Stimulated activated effector memory CD8-positive, alpha-beta T cell treated with anti-CD3 and anti-CD28 coated beads, Interleukin-12 subunit alpha, Interleukin-12 subunit beta, amount 100 ng/mL, for 72 hours (primary cell): ENCODE measurements around the gene SF3B3.
"Not testable (repeated sequence)": the region's sequence is repeated elsewhere in the genome, so short reads cannot be mapped to it uniquely, and the experiment has no call there.

ENCODE experiments used
- ATAC-seq: fragments of 150-1000 bp; cut with Tn5 transposase; 2 replicates; pipeline ENCODE4 v1.10.0; 2021
- DNase-seq, 2 donors: peaks; one replicate each; pipeline ENCODE4 v3.0.0; 2021 to 2022; ENCODE audit warnings: low spot score in 2 of 2
- H3K27ac Mint-ChIP-seq: one replicate; pipeline ENCODE4 v1.8.0; 2022; ENCODE audit warnings: mild to moderate bottlenecking, mixed read lengths
- H3K36me3 Mint-ChIP-seq: one replicate; pipeline ENCODE4 v1.8.0; 2022; ENCODE audit warnings: mild to moderate bottlenecking, mixed read lengths
- H3K4me1 Mint-ChIP-seq: one replicate; pipeline ENCODE4 v1.8.0; 2022; ENCODE audit warnings: mixed read lengths
- H3K4me3 Mint-ChIP-seq: one replicate; pipeline ENCODE4 v1.8.0; 2022; ENCODE audit warnings: mild to moderate bottlenecking, mixed read lengths
- H3K9me3 Mint-ChIP-seq: one replicate; pipeline ENCODE4 v1.8.0; 2022; ENCODE audit warnings: mixed read lengths

The SF3B3 gene

DNA sequence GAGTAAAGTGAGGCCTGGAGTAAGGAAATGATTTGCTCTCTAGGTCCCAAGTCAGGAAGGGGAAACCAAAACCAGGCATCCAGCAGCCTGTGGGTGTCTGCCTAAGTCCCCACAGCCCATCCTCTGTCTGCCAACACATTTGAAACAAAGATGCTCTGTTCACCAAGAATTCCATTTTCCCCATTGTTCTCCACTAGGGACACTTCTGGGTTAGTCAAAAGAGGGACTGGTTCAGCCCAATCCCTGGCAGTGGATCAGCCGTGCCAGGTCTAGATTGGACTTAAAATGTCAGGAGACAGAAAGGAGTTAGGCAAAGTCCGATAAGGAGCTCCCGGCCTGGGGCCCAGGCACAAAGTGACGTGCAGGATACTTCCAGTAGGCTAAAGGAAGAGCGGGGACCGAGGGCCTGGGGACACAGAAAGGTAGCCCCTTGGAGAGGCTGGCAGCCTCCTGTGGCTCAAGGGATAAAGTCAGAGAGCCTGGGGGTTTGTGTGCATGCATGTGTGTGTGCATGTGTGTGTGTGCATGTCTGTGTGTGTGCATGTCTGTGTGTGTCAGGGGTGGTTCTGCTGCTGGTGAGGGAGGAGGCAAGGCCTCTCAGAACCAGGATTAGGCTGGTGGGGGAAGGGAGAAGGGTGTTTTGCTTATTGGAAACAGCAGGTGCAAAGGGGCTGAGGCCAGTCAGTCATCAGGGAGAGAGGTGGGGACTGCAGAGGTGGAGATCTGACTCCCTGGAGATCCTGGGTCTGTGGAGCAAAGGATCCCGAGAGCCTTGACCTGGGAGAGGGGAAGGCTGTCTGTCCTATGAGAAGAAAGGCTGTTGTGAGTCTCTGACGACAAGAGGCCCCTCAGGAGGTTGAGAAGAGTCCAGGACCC, 81.0 kb downstream of the SF3B3 start:
- Mint-ChIP-seq H3K4me1 (no peaks in the 10 kb centered on the region), H3K27ac (peak overlapping the region; percentile 10), H3K36me3 (no peaks in the 10 kb centered on the region), H3K9me3 (no peaks in the 10 kb centered on the region), H3K4me3 (no peak overlapping the region)
- DNase-seq (no peak), ATAC-seq (peak; percentile 13)

DNA sequence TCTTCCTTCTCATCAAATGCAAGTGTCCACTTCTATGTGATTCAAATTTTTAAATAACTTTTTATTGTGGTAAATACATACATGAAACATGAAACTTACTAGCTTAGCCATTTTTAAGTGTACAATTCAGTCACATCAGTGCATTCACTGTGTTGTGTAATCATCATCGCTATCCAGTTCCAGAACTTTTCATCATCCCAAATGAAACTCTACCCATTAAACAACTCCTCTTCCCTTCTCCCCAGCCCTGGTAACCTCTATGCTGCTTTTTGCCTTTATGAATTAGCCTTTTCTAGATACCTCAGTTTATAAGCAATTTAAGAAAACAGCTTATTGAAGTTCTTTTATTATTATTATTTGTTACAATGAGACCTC, 81.7 kb downstream of the SF3B3 start:
- Mint-ChIP-seq H3K9me3 (no peaks in the 10 kb centered on the region), H3K4me1 (no peaks in the 10 kb centered on the region), H3K27ac (peak overlapping the region; percentile 10), H3K4me3 (no peak overlapping the region), H3K36me3 (no peaks in the 10 kb centered on the region)
- DNase-seq (no peak), ATAC-seq (no peak)

DNA sequence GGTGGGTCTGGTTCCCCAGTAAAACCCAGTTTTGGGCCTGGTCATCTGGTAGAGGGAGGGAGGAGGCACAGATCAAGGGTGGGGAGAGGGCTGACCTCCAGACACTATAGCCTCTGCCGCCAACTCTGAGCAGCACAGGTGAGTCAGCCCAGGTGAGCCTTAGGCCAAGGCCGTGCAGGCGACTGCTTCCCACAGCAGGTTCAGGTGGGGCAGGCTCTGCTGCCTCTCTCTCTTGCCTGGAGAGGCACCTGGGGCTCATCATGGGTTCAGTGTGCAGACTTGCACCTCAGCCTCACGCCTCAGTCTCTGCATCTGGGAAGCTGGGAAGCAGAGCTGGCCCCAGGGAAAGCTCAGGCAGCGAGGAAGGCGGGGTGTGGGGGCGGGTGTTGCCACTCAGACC, 84.9 kb downstream of the SF3B3 start:
- Mint-ChIP-seq H3K36me3 (no peaks in the 10 kb centered on the region), H3K4me1 (no peaks in the 10 kb centered on the region), H3K27ac (no peak overlapping the region), H3K4me3 (no peak overlapping the region), H3K9me3 (no peaks in the 10 kb centered on the region)
- ATAC-seq (no peak), DNase-seq (no peak)

DNA sequence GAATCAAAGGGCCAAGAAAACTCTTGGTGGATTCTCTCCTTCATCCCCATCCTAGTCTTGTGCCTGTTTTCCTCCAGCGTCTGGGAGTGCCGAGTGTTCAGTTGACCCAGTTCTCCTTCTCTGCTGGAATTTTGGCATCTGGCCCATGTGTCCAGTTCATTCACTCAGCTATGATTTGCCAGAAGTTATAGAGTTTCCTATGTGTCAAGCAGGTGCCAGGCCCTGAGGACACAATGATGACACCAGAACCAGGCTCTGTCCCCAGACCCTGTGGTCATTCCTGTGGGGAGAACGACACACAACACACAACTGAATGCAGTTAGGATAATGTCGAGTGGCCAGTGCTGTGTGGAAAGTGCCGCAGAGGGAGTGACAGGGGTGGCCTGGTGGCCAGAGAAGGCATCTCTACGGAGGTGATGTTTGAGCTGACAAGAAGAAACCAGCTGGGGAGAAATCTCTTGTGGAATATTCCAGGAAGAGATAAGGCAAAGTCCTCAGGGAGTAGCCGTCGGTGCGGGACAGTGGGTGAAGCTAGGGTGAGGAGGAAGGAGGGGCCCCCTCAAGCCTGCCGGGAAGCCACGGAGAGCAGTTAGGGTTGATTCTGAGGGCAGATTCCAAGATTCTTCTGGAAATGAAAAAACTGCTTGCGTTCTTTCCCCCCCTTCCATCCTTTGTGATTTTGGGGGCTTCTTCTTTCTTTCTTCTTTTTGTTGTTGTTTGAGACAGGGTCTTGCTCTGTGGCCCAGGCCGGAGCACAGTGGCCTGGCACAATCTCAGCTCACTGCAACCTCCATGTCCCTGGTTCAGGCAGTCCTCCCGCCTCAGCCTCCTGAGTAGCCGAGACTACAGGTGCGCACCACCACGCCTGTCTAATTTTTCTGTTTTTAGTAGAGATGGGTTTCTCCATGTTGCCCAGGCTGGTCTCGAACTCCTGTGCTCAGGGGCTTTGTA, 86.9 kb downstream of the SF3B3 start:
- ATAC-seq: no peak
- no peak overlapping the region for H3K4me3 Mint-ChIP-seq
- H3K4me1 Mint-ChIP-seq: no peaks in the 10 kb centered on the region

DNA sequence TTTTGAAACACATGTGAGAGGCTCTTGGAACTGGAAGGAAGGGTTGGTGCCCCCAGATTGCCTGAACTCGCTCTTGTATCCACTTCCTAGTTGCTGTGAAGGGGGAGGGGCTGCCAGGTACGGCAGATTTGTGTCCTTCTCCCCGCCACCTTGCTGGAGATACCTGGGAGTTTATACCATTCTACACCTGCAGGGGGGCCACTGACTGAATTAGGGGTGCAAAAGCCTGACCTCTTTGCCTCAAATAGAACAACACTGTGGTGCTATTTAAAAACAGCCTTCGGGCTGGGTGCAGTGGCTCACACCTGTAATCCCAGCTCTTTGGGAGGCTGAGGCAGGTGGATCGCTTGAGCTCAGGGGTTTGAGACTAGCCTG, 87.6 kb downstream of the SF3B3 start:
- H3K27ac Mint-ChIP-seq: no peak overlapping the region
- DNase-seq: no peak
- no peak overlapping the region for H3K4me3 Mint-ChIP-seq
- H3K9me3 Mint-ChIP-seq: no peaks in the 10 kb centered on the region
- H3K4me1 Mint-ChIP-seq: no peaks in the 10 kb centered on the region
- no peaks in the 10 kb centered on the region for H3K36me3 Mint-ChIP-seq
- ATAC-seq: no peak

More for the DNA sequence above, 86.9 kb downstream of the SF3B3 start:
- Mint-ChIP-seq H3K9me3 (no peaks in the 10 kb centered on the region), H3K36me3 (no peaks in the 10 kb centered on the region), H3K27ac (no peak overlapping the region)
- no peak for DNase-seq

DNA sequence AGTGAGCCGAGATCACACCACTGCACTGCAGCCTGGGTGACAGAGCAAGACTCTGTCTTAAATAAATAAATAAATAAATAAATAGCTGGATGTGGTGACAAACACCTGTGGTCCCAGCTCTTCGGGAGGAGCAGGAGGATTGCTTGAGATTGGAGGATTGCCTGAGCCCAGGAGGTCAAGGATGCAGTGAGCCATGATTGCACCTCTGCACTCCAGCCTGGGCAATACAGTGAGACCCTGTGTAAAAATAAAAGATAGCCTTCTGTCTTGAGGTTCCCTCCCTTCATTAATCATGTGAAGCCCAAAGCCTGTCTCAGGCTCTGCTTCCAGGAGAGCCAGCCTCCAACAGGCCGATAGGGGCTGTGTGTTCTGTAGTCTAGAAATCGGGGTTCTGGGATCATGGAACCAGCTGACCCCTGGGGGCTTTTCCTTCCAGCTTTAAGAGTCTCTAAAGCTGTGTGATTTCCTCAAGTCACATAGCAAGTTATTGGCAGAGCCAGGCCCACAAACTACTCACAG, 88.2 kb downstream of the SF3B3 start:
- Mint-ChIP-seq H3K27ac (no peak overlapping the region), H3K4me3 (no peak overlapping the region), H3K4me1 (no peaks in the 10 kb centered on the region), H3K9me3 (no peaks in the 10 kb centered on the region), H3K36me3 (no peaks in the 10 kb centered on the region)
- DNase-seq (no peak), ATAC-seq (no peak)

DNA sequence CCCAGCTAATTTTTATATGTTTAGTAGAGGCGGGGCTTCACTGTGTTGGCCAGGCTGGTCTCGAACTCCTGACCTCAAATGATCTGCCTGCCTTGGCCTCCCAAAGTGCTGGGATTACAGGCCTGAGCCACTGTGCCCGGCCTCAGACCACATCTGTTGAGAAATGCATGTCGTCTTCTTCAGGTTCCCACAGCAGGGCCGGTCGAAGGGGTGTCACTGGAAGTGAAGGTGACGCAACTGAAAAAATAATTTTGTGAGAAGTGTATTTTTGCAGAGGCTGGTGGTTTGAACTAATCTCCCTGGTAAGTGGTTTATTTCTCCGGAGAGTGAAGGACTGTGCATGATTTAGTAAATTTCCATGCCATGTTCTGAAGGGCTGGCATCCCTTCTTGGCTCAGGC, 89.3 kb downstream of the SF3B3 start:
- ATAC-seq: no peak
- H3K9me3 Mint-ChIP-seq: no peaks in the 10 kb centered on the region
- no peak overlapping the region for H3K4me3 Mint-ChIP-seq
- H3K4me1 Mint-ChIP-seq: no peaks in the 10 kb centered on the region
- no peak for DNase-seq
- no peaks in the 10 kb centered on the region for H3K36me3 Mint-ChIP-seq
- H3K27ac Mint-ChIP-seq: no peak overlapping the region

DNA sequence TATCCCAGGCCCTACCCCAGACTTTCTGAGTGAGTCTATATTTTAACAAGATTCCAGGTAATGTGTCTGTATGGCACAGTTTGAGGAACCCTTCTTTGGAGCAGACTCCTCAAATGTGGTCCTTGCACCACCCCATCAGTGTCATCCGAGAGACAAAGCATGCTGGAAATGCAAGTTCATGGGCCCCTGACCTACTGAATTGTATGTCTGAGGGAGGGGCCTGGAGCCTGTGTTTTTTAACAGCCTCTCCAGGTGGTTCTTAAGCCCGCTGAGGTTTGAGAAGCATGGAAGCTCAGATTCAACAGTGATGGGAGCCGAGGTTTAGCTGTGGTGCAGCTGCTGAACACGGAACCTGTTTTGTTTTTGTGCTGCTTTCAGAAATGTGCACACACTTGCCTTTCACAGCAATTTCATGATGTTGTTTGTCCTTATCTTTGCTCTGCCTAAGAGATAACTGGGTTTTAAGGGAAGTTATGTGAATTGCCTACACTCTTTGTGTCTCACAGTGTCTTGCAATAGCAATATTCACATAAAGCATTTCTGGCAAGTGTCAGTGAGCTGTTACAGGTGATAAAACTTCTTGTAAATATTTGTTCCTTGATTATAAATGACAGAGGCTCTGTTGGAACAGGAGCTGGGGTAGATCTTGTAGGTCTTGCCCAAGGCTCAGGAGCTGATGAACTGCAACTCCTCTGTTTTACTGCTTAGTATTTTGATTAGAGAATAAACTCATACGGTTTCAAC, 90.8 kb downstream of the SF3B3 start:
- no peaks in the 10 kb centered on the region for H3K36me3 Mint-ChIP-seq
- DNase-seq (no peak), ATAC-seq (no peak)
- H3K9me3 Mint-ChIP-seq: no peaks in the 10 kb centered on the region
- no peak overlapping the region for H3K4me3 Mint-ChIP-seq
- H3K27ac Mint-ChIP-seq: no peak overlapping the region
- no peaks in the 10 kb centered on the region for H3K4me1 Mint-ChIP-seq

DNA sequence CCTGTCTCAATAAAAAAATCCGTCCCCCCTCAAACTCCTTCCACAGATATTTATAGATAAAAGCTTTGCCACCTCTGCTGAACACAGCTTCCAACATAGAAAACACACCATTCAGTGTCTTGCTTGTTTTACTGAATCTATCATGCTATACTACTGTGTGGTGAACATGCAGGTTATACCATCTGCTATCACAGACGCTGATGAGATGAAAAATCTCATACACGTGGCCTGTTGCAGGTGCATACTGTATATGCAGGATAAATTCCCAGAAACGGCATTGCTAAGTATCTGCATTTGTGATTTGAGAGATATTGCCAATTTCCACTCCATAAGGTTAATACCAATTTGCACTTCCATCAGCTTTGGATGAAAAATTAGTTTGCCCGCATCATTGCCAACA, 92.3 kb downstream of the SF3B3 start:
- Mint-ChIP-seq H3K36me3 (no peaks in the 10 kb centered on the region), H3K4me1 (no peaks in the 10 kb centered on the region), H3K9me3 (no peaks in the 10 kb centered on the region), H3K4me3 (no peak overlapping the region), H3K27ac (no peak overlapping the region)
- no peak for DNase-seq
- ATAC-seq: no peak

DNA sequence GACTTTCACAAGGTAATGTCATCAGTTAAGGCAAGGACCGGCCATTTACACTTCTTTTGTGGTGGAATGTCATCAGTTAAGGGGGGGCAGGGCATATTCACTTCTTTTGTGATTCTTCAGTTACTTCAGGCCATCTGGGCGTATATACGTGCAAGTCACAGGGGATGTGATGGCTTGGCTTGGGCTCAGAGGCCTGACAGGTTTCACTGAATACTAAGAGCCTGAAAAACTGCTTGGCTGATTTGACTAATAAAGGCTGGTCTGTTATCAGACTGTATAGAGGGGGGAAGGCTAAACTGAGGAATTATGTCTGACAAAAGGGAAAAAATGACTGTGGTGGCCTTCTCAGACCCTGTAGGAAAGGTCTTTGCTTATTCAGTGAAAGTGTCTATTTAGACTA, 98.2 kb downstream of the SF3B3 start:
- H3K4me3 Mint-ChIP-seq, H3K27ac Mint-ChIP-seq, H3K36me3 Mint-ChIP-seq, H3K4me1 Mint-ChIP-seq, H3K9me3 Mint-ChIP-seq, ATAC-seq, DNase-seq: not testable (repeated sequence)
